ENCODE results near the gene TMTC1.
"Not testable (repeated sequence)": the region's sequence is repeated elsewhere in the genome, so short reads cannot be mapped to it uniquely, and the experiment has no call there.

The TMTC1 gene

GRCh38 chr12:29783773-29784666 lies at the start of gene TMTC1:
Gene TMTC1 (minus strand): TSS chr12:29783942. CDS start chr12:29783751, 191 bp downstream.
- no peak for DNase-seq (ENCODE audit: low read depth in 2 of 2, low spot score in 1 of 2)

GRCh38 chr12:29831173-29831572 lies 47.4 kb upstream of the TMTC1 start:
- no peak for DNase-seq (ENCODE audit: low read depth in 2 of 2, low spot score in 1 of 2)

GRCh38 chr12:29830391-29830790 lies 46.6 kb upstream of the TMTC1 start:
- no peak for DNase-seq (ENCODE audit: low read depth in 2 of 2, low spot score in 1 of 2)

- DNase-seq (ENCODE audit: low read depth in 2 of 2, low spot score in 1 of 2): no peak
Measured at GRCh38 chr12:29818916-29819623, 35.3 kb upstream of the TMTC1 start.

GRCh38 chr12:29816874-29817725 lies 33.4 kb upstream of the TMTC1 start:
- no peak for DNase-seq (ENCODE audit: low read depth in 2 of 2, low spot score in 1 of 2)

GRCh38 chr12:29809616-29810361 lies 26.0 kb upstream of the TMTC1 start:
- DNase-seq (ENCODE audit: low read depth in 2 of 2, low spot score in 1 of 2): not testable (repeated sequence)

- no peak for DNase-seq (ENCODE audit: low read depth in 2 of 2, low spot score in 1 of 2)
Measured at GRCh38 chr12:29807129-29807528, 23.4 kb upstream of the TMTC1 start.

- no peak for DNase-seq (ENCODE audit: low read depth in 2 of 2, low spot score in 1 of 2)
Measured at GRCh38 chr12:29804019-29804418, 20.3 kb upstream of the TMTC1 start.

GRCh38 chr12:29799591-29799990 lies 15.8 kb upstream of the TMTC1 start:
- no peak for DNase-seq (ENCODE audit: low read depth in 2 of 2, low spot score in 1 of 2)

- DNase-seq (ENCODE audit: low read depth in 2 of 2, low spot score in 1 of 2): no peak
Measured at GRCh38 chr12:29797565-29798355, 14.0 kb upstream of the TMTC1 start.

GRCh38 chr12:29796823-29797263 lies 13.1 kb upstream of the TMTC1 start:
- DNase-seq (ENCODE audit: low read depth in 2 of 2, low spot score in 1 of 2): no peak

- DNase-seq (ENCODE audit: low read depth in 2 of 2, low spot score in 1 of 2): no peak
Measured at GRCh38 chr12:29795715-29796114, 12.0 kb upstream of the TMTC1 start.

GRCh38 chr12:29794862-29795261 lies 11.1 kb upstream of the TMTC1 start:
- no peak for DNase-seq (ENCODE audit: low read depth in 2 of 2, low spot score in 1 of 2)

GRCh38 chr12:29792853-29793252 lies 9.1 kb upstream of the TMTC1 start:
- DNase-seq (ENCODE audit: low read depth in 2 of 2, low spot score in 1 of 2): no peak

GRCh38 chr12:29792132-29792531 lies 8.4 kb upstream of the TMTC1 start:
- no peak for DNase-seq (ENCODE audit: low read depth in 2 of 2, low spot score in 1 of 2)

GRCh38 chr12:29782871-29783772 lies 620 bp downstream of the TMTC1 start:
- DNase-seq (ENCODE audit: low read depth in 2 of 2, low spot score in 1 of 2): no peak

GRCh38 chr12:29782285-29782870 lies 1.4 kb downstream of the TMTC1 start:
- DNase-seq (ENCODE audit: low read depth in 2 of 2, low spot score in 1 of 2): no peak

- DNase-seq (ENCODE audit: low read depth in 2 of 2, low spot score in 1 of 2): no peak
Measured at GRCh38 chr12:29781705-29782266, 2.0 kb downstream of the TMTC1 start.
